Progenitor cell of endocrine pancreas (in vitro differentiated cells): ENCODE data around the gene ATP2B2. TPM values are rescaled to one million over a fixed set of nuclear protein-coding genes. Genes with fewer than 3 reads are reported as not detected.

Source experiments
- DNase-seq: peaks from one replicate; pipeline ENCODE4 v3.0.0; 2021; ENCODE audit warnings: low spot score; ENCODE audit not compliant: unreplicated experiment
- H3K27ac Mint-ChIP-seq: 2 replicates; pipeline ENCODE4 v1.8.0; 2021; ENCODE audit warnings: mild to moderate bottlenecking, moderate library complexity, mixed read lengths
- H3K27me3 Mint-ChIP-seq: 2 replicates; pipeline ENCODE4 v1.8.0; 2021; ENCODE audit warnings: mixed read lengths
- H3K36me3 Mint-ChIP-seq: 2 replicates; pipeline ENCODE4 v1.8.0; 2022; ENCODE audit warnings: mixed read lengths; ENCODE audit not compliant: insufficient read depth
- H3K4me1 Mint-ChIP-seq: 2 replicates; pipeline ENCODE4 v1.8.0; 2021; ENCODE audit warnings: low read depth, mixed read lengths
- H3K4me3 Mint-ChIP-seq: 2 replicates; pipeline ENCODE4 v1.8.0; 2021; ENCODE audit warnings: low read depth, mild to moderate bottlenecking, moderate library complexity, mixed read lengths
- H3K9me3 Mint-ChIP-seq: 2 replicates; pipeline ENCODE4 v1.8.0; 2021; ENCODE audit warnings: low read depth, mixed read lengths
- total RNA-seq: library from RNA; stranded (reverse); gene quantifications from 2 replicates; pipeline ENCODE4 v1.2.1, GENCODE V29; 2021
- TF ChIP-seq, protein P1 (sequence below): fragments of 200-600 bp; sonication (generic); IDR thresholded peaks from one replicate; pipeline ENCODE4 v1.5.0; 2021; ENCODE audit warnings: antibody characterized with exemption, mild to moderate bottlenecking; ENCODE audit not compliant: unreplicated experiment

Gene ATP2B2
- total RNA-seq, 1 donor from 2014 or later: 0.07 TPM

DNA sequence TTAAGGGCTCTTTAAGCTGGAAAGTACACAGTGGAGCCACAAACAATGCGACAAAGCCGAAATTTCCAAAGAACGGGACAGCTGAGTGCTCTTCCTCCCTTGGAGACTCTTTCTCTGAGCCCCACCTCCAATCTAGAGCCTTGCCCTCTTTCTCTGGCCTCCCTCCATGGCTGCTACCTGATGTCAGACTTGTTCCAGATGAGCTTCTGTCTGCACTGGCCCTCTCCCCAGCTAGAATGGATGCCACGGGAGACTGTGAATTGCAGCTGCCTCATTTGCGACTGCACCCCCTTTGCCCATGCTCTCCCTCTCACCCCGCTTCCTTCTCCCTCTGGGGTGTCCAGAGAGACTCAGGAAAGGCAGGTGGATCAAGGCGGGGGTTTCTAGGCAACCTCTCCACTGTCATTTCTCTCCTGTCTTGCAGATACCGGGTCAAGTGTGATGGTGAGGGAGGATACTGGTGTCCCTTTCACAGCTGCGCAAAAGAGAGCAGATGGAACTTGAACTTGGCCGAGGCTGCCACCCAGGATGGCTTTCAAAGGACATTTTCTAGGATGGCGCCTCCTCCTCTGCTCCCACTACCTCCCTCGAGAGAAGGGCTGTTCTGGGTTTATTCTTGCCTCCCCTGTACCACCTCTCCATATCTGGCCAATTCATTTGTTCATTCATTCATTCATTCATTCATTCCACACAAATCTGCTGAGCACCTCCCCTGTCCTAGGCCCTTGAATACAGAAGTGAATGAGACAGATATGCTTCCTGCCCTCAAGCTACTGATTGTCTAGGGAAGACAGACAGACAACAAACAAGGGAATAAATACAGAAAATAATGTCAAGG is 12.8 kb downstream of the ATP2B2 start:
- peaks cover 10% of the 10 kb centered on the region for H3K27me3 Mint-ChIP-seq
- no peak overlapping the region for H3K4me3 Mint-ChIP-seq
- no peaks in the 10 kb centered on the region for H3K9me3 Mint-ChIP-seq
- no peaks in the 10 kb centered on the region for H3K4me1 Mint-ChIP-seq
- no peak overlapping the region for H3K27ac Mint-ChIP-seq
- TF ChIP-seq, protein P1, sequence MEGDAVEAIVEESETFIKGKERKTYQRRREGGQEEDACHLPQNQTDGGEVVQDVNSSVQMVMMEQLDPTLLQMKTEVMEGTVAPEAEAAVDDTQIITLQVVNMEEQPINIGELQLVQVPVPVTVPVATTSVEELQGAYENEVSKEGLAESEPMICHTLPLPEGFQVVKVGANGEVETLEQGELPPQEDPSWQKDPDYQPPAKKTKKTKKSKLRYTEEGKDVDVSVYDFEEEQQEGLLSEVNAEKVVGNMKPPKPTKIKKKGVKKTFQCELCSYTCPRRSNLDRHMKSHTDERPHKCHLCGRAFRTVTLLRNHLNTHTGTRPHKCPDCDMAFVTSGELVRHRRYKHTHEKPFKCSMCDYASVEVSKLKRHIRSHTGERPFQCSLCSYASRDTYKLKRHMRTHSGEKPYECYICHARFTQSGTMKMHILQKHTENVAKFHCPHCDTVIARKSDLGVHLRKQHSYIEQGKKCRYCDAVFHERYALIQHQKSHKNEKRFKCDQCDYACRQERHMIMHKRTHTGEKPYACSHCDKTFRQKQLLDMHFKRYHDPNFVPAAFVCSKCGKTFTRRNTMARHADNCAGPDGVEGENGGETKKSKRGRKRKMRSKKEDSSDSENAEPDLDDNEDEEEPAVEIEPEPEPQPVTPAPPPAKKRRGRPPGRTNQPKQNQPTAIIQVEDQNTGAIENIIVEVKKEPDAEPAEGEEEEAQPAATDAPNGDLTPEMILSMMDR: no peak
- H3K36me3 Mint-ChIP-seq: no peaks in the 10 kb centered on the region
- DNase-seq: no peak

GRCh38 chr3:10489746-10490483 is 15.5 kb downstream of the ATP2B2 start:
- Mint-ChIP-seq H3K4me3 (no peak overlapping the region), H3K4me1 (no peaks in the 10 kb centered on the region), H3K27ac (no peak overlapping the region), H3K27me3 (peaks cover 10% of the 10 kb centered on the region), H3K9me3 (no peaks in the 10 kb centered on the region), H3K36me3 (no peaks in the 10 kb centered on the region)
- TF ChIP-seq, protein P1: no peak
- no peak for DNase-seq

GRCh38 chr3:10487988-10488633 is 17.3 kb downstream of the ATP2B2 start:
- Mint-ChIP-seq H3K27ac (no peak overlapping the region), H3K9me3 (no peaks in the 10 kb centered on the region), H3K27me3 (peaks cover 10% of the 10 kb centered on the region), H3K4me1 (no peaks in the 10 kb centered on the region), H3K36me3 (no peaks in the 10 kb centered on the region), H3K4me3 (no peak overlapping the region)
- TF ChIP-seq, protein P1: no peak
- DNase-seq: no peak

- H3K9me3 Mint-ChIP-seq: no peaks in the 10 kb centered on the region
- H3K4me3 Mint-ChIP-seq: no peak overlapping the region
- H3K4me1 Mint-ChIP-seq: no peaks in the 10 kb centered on the region
Observed at GRCh38 chr3:10485806-10486205, 19.6 kb downstream of the ATP2B2 start.

More at GRCh38 chr3:10485806-10486205, 19.6 kb downstream of the ATP2B2 start:
- H3K27me3 Mint-ChIP-seq: peaks cover 4% of the 10 kb centered on the region
- H3K36me3 Mint-ChIP-seq: no peaks in the 10 kb centered on the region
- no peak overlapping the region for H3K27ac Mint-ChIP-seq
- TF ChIP-seq, protein P1: no peak
- DNase-seq: no peak
